ENCODE measurements around the gene SAP30L. TPM values are rescaled to one million over a fixed set of nuclear protein-coding genes. Genes with fewer than 3 reads are reported as not detected.

The SAP30L gene
- total RNA-seq, 5 donors from 2014 or later (not counting 1 experiment from before 2014, with no cell fraction given) = 32.5 to 48.4 (median 38.1) TPM

- no peak for ATAC-seq (replicated peaks in 1 of 4)
- Mint-ChIP-seq H3K27ac (no peak overlapping the region), H3K9me3 (no peaks in the 10 kb centered on the region), H3K36me3 (peaks cover 28% of the 10 kb centered on the region), H3K4me1 (no peaks in the 10 kb centered on the region), H3K27me3 (no peaks in the 10 kb centered on the region), H3K4me3 (no peak overlapping the region)
- H3K27me3 ChIP-seq (replicated peaks in 1 of 2; ENCODE audit: control insufficient read depth in 2 of 2, extremely low read depth in 1 of 2, insufficient read depth in 2 of 2, low read length in 1 of 2) = no peaks in the 10 kb centered on the region
- 93% methylated on average over 7 of the region's 9 CpGs for WGBS (ENCODE audit: insufficient coverage)
- DNase-seq = no peak
- H3K9me3 ChIP-seq = no peaks in the 10 kb centered on the region
- ChIA-PET CTCF (interaction anchor here in 1 of 2 donors (0.6 kb wide), 1 partner anchor 12 kb away, joined by 3 read pairs; no protein-coding TSS in a partner anchor), POLR2A (no interaction called here)
- H3K27ac ChIP-seq (ENCODE audit: low read length) = no peak overlapping the region
- H3K36me3 ChIP-seq (ENCODE audit: control insufficient read depth in 2 of 2, extremely low read depth in 1 of 2, insufficient read depth in 1 of 2, low read length in 1 of 2) = peaks cover 15 to 67% of the 10 kb centered on the region in 2 donors
- no peaks in the 10 kb centered on the region for H3K4me1 ChIP-seq (ENCODE audit: control insufficient read depth in 1 of 2, extremely low read depth in 1 of 2, insufficient read depth in 2 of 2, low read length in 2 of 2)
- H3K4me3 ChIP-seq (ENCODE audit: control insufficient read depth in 1 of 2, extremely low read depth in 1 of 2, low read length in 1 of 2) = no peak overlapping the region
Measured at GRCh38 chr5:154412925-154413324, 32.9 kb upstream of the SAP30L start.

GRCh38 chr5:154415114-154415513, 30.7 kb upstream of the SAP30L start:
- Mint-ChIP-seq H3K36me3 (peaks cover 39% of the 10 kb centered on the region), H3K27ac (no peak overlapping the region)
- POLR2A ChIA-PET = no interaction called here

GRCh38 chr5:154418344-154418820, 27.4 kb upstream of the SAP30L start:
- Histone ChIP-seq H3K9me3 (no peaks in the 10 kb centered on the region), H3K27me3 (replicated peaks in 1 of 2; ENCODE audit: control insufficient read depth in 2 of 2, extremely low read depth in 1 of 2, insufficient read depth in 2 of 2, low read length in 1 of 2) (no peaks in the 10 kb centered on the region), H3K36me3 (ENCODE audit: control insufficient read depth in 2 of 2, extremely low read depth in 1 of 2, insufficient read depth in 1 of 2, low read length in 1 of 2) (peaks cover 0 to 44% of the 10 kb centered on the region in 2 donors), H3K27ac (ENCODE audit: low read length) (no peak overlapping the region), H3K4me1 (ENCODE audit: control insufficient read depth in 1 of 2, extremely low read depth in 1 of 2, insufficient read depth in 2 of 2, low read length in 2 of 2) (no peaks in the 10 kb centered on the region), H3K4me3 (ENCODE audit: control insufficient read depth in 1 of 2, extremely low read depth in 1 of 2, low read length in 1 of 2) (no peak overlapping the region)
- POLR2A ChIA-PET = interaction anchor here in 1 of 2 donors (0.8 kb wide), 1 partner anchor 440 kb away, joined by 3 read pairs; the partner anchor contains the start of gene CNOT8
- ATAC-seq (replicated peaks in 1 of 4) (no peak), DNase-seq (no peak)
- Mint-ChIP-seq H3K4me1 (peaks cover 0 to 9% (median 0%) of the 10 kb centered on the region in 3 donors), H3K27ac (no peak overlapping the region), H3K9me3 (peaks cover 0 to 9% (median 0%) of the 10 kb centered on the region in 3 donors), H3K36me3 (peaks cover 40% of the 10 kb centered on the region), H3K27me3 (no peaks in the 10 kb centered on the region), H3K4me3 (no peak overlapping the region)
- no CpG with 5 or more reads among the region's 5 CpGs for WGBS (ENCODE audit: insufficient coverage)
- CTCF ChIA-PET = no interaction called here

More at GRCh38 chr5:154415114-154415513, 30.7 kb upstream of the SAP30L start:
- Histone ChIP-seq H3K4me1 (ENCODE audit: control insufficient read depth in 1 of 2, extremely low read depth in 1 of 2, insufficient read depth in 2 of 2, low read length in 2 of 2) (no peaks in the 10 kb centered on the region), H3K27ac (ENCODE audit: low read length) (no peak overlapping the region), H3K36me3 (ENCODE audit: control insufficient read depth in 2 of 2, extremely low read depth in 1 of 2, insufficient read depth in 1 of 2, low read length in 1 of 2) (peaks cover 9 to 75% of the 10 kb centered on the region in 2 donors), H3K9me3 (no peaks in the 10 kb centered on the region), H3K4me3 (ENCODE audit: control insufficient read depth in 1 of 2, extremely low read depth in 1 of 2, low read length in 1 of 2) (no peak overlapping the region), H3K27me3 (replicated peaks in 1 of 2; ENCODE audit: control insufficient read depth in 2 of 2, extremely low read depth in 1 of 2, insufficient read depth in 2 of 2, low read length in 1 of 2) (no peaks in the 10 kb centered on the region)
- Mint-ChIP-seq H3K9me3 (no peaks in the 10 kb centered on the region), H3K4me3 (no peak overlapping the region), H3K27me3 (no peaks in the 10 kb centered on the region), H3K4me1 (no peaks in the 10 kb centered on the region)
- DNase-seq (no peak), ATAC-seq (replicated peaks in 1 of 4) (no peak)
- CTCF ChIA-PET = no interaction called here
- 79% methylated on average over 2 of the region's 6 CpGs for WGBS (ENCODE audit: insufficient coverage)

GRCh38 chr5:154419236-154419635, 26.6 kb upstream of the SAP30L start:
- Mint-ChIP-seq H3K36me3 (peaks cover 46% of the 10 kb centered on the region), H3K9me3 (peaks cover 0 to 14% (median 2%) of the 10 kb centered on the region in 3 donors), H3K4me1 (peaks cover 2 to 14% (median 5%) of the 10 kb centered on the region in 3 donors), H3K27ac (no peak overlapping the region), H3K27me3 (no peaks in the 10 kb centered on the region), H3K4me3 (no peak overlapping the region)
- ATAC-seq (replicated peaks in 1 of 4) (no peak), DNase-seq (no peak)
- WGBS (ENCODE audit: insufficient coverage) = 97% methylated on average over 5 of the region's 7 CpGs
- peaks cover 0 to 38% of the 10 kb centered on the region in 2 donors for H3K36me3 ChIP-seq (ENCODE audit: control insufficient read depth in 2 of 2, extremely low read depth in 1 of 2, insufficient read depth in 1 of 2, low read length in 1 of 2)
- no peaks in the 10 kb centered on the region for H3K27me3 ChIP-seq (replicated peaks in 1 of 2; ENCODE audit: control insufficient read depth in 2 of 2, extremely low read depth in 1 of 2, insufficient read depth in 2 of 2, low read length in 1 of 2)
- POLR2A ChIA-PET = no interaction called here
- H3K9me3 ChIP-seq = no peaks in the 10 kb centered on the region
- no peak overlapping the region for H3K27ac ChIP-seq (ENCODE audit: low read length)
- no peaks in the 10 kb centered on the region for H3K4me1 ChIP-seq (ENCODE audit: control insufficient read depth in 1 of 2, extremely low read depth in 1 of 2, insufficient read depth in 2 of 2, low read length in 2 of 2)
- CTCF ChIA-PET = no interaction called here
- H3K4me3 ChIP-seq (ENCODE audit: control insufficient read depth in 1 of 2, extremely low read depth in 1 of 2, low read length in 1 of 2) = no peak overlapping the region

GRCh38 chr5:154421868-154422267, 23.9 kb upstream of the SAP30L start:
- ATAC-seq (replicated peaks in 1 of 4) (no peak), DNase-seq (peak in 2 of 35 experiments; percentile 6 to 36)
- CTCF ChIA-PET = interaction anchor here (0.6 to 1.3 kb wide), 3 partner anchors 11 to 351 kb away, joined by 3 to 4 read pairs (median 4); no protein-coding TSS in a partner anchor
- Histone ChIP-seq H3K4me1 (ENCODE audit: control insufficient read depth in 1 of 2, extremely low read depth in 1 of 2, insufficient read depth in 2 of 2, low read length in 2 of 2) (no peaks in the 10 kb centered on the region), H3K9me3 (no peaks in the 10 kb centered on the region), H3K27ac (ENCODE audit: low read length) (no peak overlapping the region), H3K36me3 (ENCODE audit: control insufficient read depth in 2 of 2, extremely low read depth in 1 of 2, insufficient read depth in 1 of 2, low read length in 1 of 2) (peaks cover 0 to 24% of the 10 kb centered on the region in 2 donors), H3K27me3 (replicated peaks in 1 of 2; ENCODE audit: control insufficient read depth in 2 of 2, extremely low read depth in 1 of 2, insufficient read depth in 2 of 2, low read length in 1 of 2) (no peaks in the 10 kb centered on the region), H3K4me3 (ENCODE audit: control insufficient read depth in 1 of 2, extremely low read depth in 1 of 2, low read length in 1 of 2) (no peak overlapping the region)
- POLR2A ChIA-PET = interaction anchor here in 1 of 2 donors (0.6 kb wide), 1 partner anchor 156 kb away, joined by 4 read pairs; no protein-coding TSS in a partner anchor
- H3K36me3 Mint-ChIP-seq = peaks cover 49% of the 10 kb centered on the region
- H3K9me3 Mint-ChIP-seq = peaks cover 0 to 14% (median 2%) of the 10 kb centered on the region in 3 donors
- no CpG with 5 or more reads among the region's 1 CpG for WGBS (ENCODE audit: insufficient coverage)
- H3K27me3 Mint-ChIP-seq = no peaks in the 10 kb centered on the region
- no peak overlapping the region for H3K27ac Mint-ChIP-seq
- no peak overlapping the region for H3K4me3 Mint-ChIP-seq
- peaks cover 4 to 24% (median 5%) of the 10 kb centered on the region in 3 donors for H3K4me1 Mint-ChIP-seq

GRCh38 chr5:154422298-154422697, 23.5 kb upstream of the SAP30L start:
- Histone ChIP-seq H3K4me3 (ENCODE audit: control insufficient read depth in 1 of 2, extremely low read depth in 1 of 2, low read length in 1 of 2) (no peak overlapping the region), H3K4me1 (ENCODE audit: control insufficient read depth in 1 of 2, extremely low read depth in 1 of 2, insufficient read depth in 2 of 2, low read length in 2 of 2) (no peaks in the 10 kb centered on the region), H3K27me3 (replicated peaks in 1 of 2; ENCODE audit: control insufficient read depth in 2 of 2, extremely low read depth in 1 of 2, insufficient read depth in 2 of 2, low read length in 1 of 2) (no peaks in the 10 kb centered on the region), H3K36me3 (ENCODE audit: control insufficient read depth in 2 of 2, extremely low read depth in 1 of 2, insufficient read depth in 1 of 2, low read length in 1 of 2) (peaks cover 0 to 20% of the 10 kb centered on the region in 2 donors), H3K27ac (ENCODE audit: low read length) (no peak overlapping the region), H3K9me3 (no peaks in the 10 kb centered on the region)
- Mint-ChIP-seq H3K27ac (no peak overlapping the region), H3K4me3 (no peak overlapping the region), H3K36me3 (peaks cover 53% of the 10 kb centered on the region), H3K27me3 (no peaks in the 10 kb centered on the region), H3K4me1 (peaks cover 4 to 24% (median 5%) of the 10 kb centered on the region in 3 donors), H3K9me3 (peaks cover 0 to 14% (median 2%) of the 10 kb centered on the region in 3 donors)
- ATAC-seq (replicated peaks in 1 of 4) (no peak), DNase-seq (no peak)
- 90% methylated on average over 2 of the region's 2 CpGs for WGBS (ENCODE audit: insufficient coverage)
- ChIA-PET CTCF (interaction anchor here (0.9 to 1.1 kb wide), 2 partner anchors 45 to 348 kb away, joined by 4 to 6 read pairs; no protein-coding TSS in a partner anchor), POLR2A (interaction anchor here in 1 of 2 donors (0.6 kb wide), 1 partner anchor 156 kb away, joined by 4 read pairs; no protein-coding TSS in a partner anchor)
